HG03280 (cell line): ENCODE measurements around the gene MIS12.

Source experiments
- ATAC-seq: cut with Tn5 transposase; IDR thresholded peaks from one replicate; pipeline ENCODE4 v1.9.1; 2021; ENCODE audit warnings: mild to moderate bottlenecking, moderate library complexity; ENCODE audit not compliant: unreplicated experiment

MIS12 gene

DNA sequence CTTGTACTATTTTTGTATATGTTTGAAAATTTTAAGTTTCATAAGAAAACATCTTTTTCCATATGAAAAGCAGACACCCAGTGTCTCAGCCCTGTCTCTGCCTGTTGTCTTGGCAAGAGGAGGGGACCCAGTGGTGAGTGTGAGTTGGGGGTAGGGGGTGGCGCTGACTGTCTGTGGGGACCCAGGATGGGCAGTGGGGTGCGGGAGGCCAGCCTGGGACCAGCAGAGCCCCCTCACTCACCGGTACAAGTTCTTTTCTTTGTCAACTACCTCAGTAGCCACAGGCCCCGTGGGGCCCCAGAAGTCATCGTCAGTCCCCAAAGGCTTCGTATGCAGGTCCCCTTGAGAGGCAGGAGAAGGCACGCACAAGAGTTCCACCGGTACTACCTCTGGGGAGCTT is 46.2 kb downstream of the MIS12 start:
- no peak for ATAC-seq

GRCh38 chr17:5533486-5534315 is 47.3 kb downstream of the MIS12 start:
- no peak for ATAC-seq

DNA sequence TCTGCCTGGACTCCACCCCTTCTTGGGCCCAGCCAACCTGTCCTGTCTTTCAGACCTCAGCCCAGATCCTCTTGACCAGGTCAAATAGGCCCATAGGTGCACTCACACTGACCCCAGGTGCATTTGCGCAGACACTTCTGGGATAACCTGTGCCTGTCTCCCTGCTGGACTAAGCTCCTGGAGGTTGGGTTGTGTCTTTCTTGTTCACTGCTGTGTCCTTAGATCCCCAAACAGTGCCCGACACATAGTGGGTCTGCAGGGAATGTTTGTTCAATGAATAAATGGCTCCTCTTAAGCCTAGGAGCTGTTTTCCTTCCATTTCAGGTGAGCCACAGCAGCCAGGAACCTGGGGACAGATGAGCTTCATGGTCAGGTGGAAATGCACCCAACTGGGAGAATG is 49.1 kb downstream of the MIS12 start:
- no peak for ATAC-seq

- no peak for ATAC-seq
These were observed 50.7 kb downstream of the MIS12 start for GRCh38 chr17:5536866-5537650.

DNA sequence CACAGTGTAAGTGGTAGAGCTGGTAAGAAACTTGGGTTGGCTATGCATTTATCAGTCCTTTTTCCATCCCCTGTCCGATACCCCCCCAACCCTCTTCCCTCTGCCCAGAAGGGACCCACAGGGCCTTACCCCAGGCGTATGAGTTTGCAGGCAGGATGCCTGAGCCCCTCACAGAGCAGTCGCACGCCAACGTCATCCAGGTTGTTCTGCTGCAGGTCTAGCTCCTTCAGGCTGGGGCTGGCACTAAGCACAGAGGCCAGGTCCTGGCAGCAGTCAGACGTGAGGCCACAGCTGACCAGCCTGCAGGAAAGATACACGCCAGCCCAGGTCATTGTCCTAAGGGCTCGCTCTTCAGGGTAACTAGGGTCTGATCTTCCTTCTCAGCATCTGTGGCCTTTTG is 52.9 kb downstream of the MIS12 start:
- no peak for ATAC-seq

- ATAC-seq, result no peak
These were observed 54.0 kb downstream of the MIS12 start for GRCh38 chr17:5540321-5540720.
